GM18508 (cell line): ENCODE measurements around the gene GOLGA5.

ENCODE experiments used
- ATAC-seq: cut with Tn5 transposase; IDR thresholded peaks from one replicate; pipeline ENCODE4 v1.9.1; 2021; ENCODE audit warnings: moderate number of reproducible peaks; ENCODE audit not compliant: insufficient read depth, unreplicated experiment

Gene GOLGA5

GRCh38 chr14:92874962-92875661 is 81.0 kb downstream of the GOLGA5 start:
- ATAC-seq, result no peak

DNA sequence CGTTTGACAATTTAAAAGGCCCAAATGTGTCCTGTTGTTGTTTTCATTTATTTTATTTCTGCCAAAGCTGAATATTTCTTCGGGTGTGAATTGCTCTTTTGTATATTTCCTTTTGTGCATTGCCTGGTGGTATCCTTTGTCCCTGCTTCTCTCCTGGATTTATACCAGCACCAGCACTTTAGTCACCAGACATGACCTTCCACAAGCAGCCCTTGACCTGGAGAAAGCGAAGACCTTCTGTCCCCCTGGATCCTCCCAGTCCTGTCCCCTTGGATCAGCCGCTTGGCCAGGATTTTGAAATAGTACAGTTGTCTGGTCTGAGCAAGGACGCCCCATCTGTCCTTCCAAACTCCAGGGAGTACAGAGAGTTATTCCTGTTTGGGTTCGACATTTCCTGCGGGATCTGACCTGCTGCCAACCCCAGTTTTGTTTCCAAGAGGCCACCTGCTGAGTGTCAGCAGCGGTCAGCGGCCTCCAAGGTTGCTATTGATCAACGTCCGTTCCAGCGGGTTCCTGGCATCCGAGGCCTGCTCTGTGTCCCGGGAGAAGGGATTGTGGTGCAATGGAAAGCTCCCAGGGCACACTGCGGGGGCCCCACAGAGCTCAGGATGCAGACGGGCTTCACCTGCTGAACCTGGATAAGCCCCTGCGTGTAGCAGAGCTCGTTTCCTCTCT is 83.8 kb downstream of the GOLGA5 start:
- ATAC-seq, result no peak

DNA sequence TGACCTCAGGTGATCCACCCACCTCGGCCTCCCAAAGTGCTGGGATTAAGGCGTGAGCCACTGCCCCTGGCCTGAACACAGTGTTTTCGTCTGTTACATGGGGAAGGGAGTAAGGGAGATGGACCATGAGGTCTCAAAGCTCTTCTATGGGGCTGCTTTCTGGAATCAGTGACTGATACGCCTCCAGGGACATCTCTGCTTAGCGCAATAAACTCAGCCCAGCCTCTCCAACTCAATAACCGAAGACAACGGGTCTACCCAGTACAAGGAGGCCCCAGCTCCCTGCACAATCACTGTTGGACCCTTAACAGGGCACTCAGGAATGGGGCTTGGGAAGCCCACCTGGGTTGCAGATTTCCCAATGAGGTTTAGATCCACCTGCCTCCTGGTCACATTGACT is 86.2 kb downstream of the GOLGA5 start:
- ATAC-seq, result no peak

GRCh38 chr14:92880851-92881250 is 86.7 kb downstream of the GOLGA5 start:
- no peak for ATAC-seq

GRCh38 chr14:92883066-92883465 is 89.0 kb downstream of the GOLGA5 start:
- ATAC-seq, result no peak

DNA sequence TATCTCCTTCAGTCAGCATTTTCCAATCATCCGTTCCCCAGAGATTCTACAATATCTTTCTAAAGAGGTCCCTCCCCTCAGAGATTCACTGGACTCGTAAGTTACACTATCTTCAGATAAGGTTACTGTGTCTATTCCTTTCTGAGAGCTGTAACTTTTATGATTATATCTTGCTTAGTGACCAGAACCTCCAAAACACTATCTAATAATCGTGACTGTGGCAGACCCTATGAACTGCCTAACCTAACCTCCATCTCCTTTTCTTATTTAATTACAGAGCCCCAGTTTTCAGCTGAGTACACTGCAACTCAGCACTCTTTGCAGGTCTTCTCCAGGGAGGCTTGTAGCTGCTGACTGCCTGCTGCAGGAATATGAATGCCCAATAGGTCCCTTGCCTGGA is 90.3 kb downstream of the GOLGA5 start:
- no peak for ATAC-seq

GRCh38 chr14:92885279-92886061 is 91.4 kb downstream of the GOLGA5 start:
- no peak for ATAC-seq

DNA sequence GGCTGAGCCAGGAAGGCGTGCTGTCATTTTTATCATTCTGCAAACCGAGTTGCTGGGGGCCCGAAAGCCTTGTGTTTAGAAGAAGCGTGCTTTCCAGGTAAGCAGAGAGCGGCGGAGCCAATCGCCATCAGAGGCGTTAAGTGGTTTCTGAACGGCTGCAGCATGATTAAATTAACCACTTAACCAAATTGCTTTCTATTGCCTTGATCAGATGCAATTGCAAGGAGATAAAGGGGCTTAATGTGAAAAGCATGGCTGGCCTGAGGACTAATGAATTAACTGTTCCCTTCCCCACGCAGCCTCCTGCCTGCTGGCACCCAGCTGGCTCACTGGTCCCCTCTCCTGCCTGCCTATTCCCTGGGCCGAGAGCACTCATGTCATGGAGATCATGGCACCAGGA is 92.2 kb downstream of the GOLGA5 start:
- no peak for ATAC-seq

GRCh38 chr14:92887157-92887556 is 93.1 kb downstream of the GOLGA5 start:
- no peak for ATAC-seq

DNA sequence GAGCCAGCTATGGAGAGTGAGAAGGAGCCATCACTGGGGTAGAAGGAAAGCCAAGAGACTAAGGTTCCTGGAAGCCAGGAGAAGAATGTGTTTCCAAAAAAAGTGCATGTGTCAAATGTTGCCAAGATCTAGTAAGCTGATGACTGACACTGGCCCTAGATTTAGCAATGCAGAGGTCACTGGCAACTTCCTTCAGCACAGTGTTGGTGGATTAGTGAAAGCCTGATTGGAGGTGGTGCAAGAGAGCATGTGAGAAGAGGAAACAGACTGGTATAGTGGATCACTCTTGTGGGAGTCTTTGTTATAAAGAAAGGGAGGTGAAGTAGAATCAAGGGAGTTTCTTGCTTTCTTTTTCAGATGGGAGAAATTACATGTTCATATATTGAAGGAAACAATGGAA is 94.8 kb downstream of the GOLGA5 start:
- ATAC-seq, result no peak
